GM12878 (cell line): Measurements from ENCODE around the gene BBOX1. TPM values are rescaled to one million over a fixed set of nuclear protein-coding genes. Genes with fewer than 3 reads are reported as not detected.

Source experiments
- ATAC-seq: fragments of 200-7000 bp; cut with Tn5 transposase; 3 replicates; pipeline ENCODE4 v1.9.1; 2020; ENCODE audit warnings: mild to moderate bottlenecking, moderate library complexity
- BruUV-seq: library from RNA; stranded (reverse); fragments of 400-500 nt; replicated peaks from 2 replicates; lab custom pipeline; 2021; lab: Mats Ljungman, UMichigan
- CTCF ChIA-PET: fragments of 300-600 bp; sonication (Branson Sonifier 250); formaldehyde crosslinking; extraction: SDS; loops from one replicate; lab custom pipeline; 2021; ENCODE audit warnings: inconsistent platforms; lab: Yijun Ruan, JAX
- POLR2A ChIA-PET: fragments of 350-600 bp; formaldehyde crosslinking; extraction: SDS; loops from one replicate; lab custom pipeline; 2021; ENCODE audit warnings: inconsistent platforms; lab: Charles Lee
- RAD21 ChIA-PET: fragments of 300-600 bp; sonication (Branson Sonifier 250); formaldehyde crosslinking; loops from one replicate; lab custom pipeline; 2023; ENCODE audit warnings: antibody characterized with exemption; ENCODE audit not compliant: unreplicated experiment; lab: Charles Lee
- SMC1A ChIA-PET: fragments of 300-600 bp; sonication (Branson Sonifier 250); formaldehyde crosslinking; loops from one replicate; lab custom pipeline; 2023; ENCODE audit not compliant: unreplicated experiment, uncharacterized antibody; lab: Charles Lee
- DNase-seq: peaks from one replicate; pipeline ENCODE4 v3.0.0-alpha.2; 2011; ENCODE audit warnings: low read depth, low spot score
- FAIRE-seq: peaks from 3 replicates; lab custom pipeline; 2011; peaks lifted over from hg19 to GRCh38; lab: Jason Lieb, UNC
- H2AFZ ChIP-seq: 2 replicates; pipeline ENCODE4 v1.6.0; 2011; ENCODE audit warnings: low read depth, low read length, control low read depth; ENCODE audit not compliant: control insufficient read depth
- H3K27ac ChIP-seq: 2 replicates; pipeline ENCODE4 v1.5.1; 2011; ENCODE audit warnings: control low read depth; ENCODE audit not compliant: control insufficient read depth, insufficient read depth
- H3K27me3 ChIP-seq, 2 experiments: replicated peaks in 1 of 2; 2 replicates each; pipeline versions ENCODE4 v1.6.0 to v1.6.1; 2011; ENCODE audit warnings: low read length in 1 of 2; ENCODE audit not compliant: control insufficient read depth in 2 of 2, insufficient read depth in 2 of 2
- H3K36me3 ChIP-seq, 2 experiments: 2 replicates each; pipeline ENCODE4 v1.5.1; 2011; ENCODE audit warnings: low read length in 1 of 2; ENCODE audit not compliant: control insufficient read depth in 2 of 2, insufficient read depth in 2 of 2
- H3K4me1 ChIP-seq: 2 replicates; pipeline ENCODE4 v1.6.1; 2011; ENCODE audit warnings: mild to moderate bottlenecking, low read length, moderate library complexity, mixed read lengths; ENCODE audit not compliant: control insufficient read depth, insufficient read depth
- H3K4me2 ChIP-seq: 2 replicates; pipeline ENCODE4 v1.6.0; 2011; ENCODE audit warnings: control low read depth; ENCODE audit not compliant: control insufficient read depth, insufficient read depth
- H3K4me3 ChIP-seq: fragments of 200-600 bp; sonication (generic); 2 replicates; pipeline ENCODE4 v1.5.1; 2016
- H3K79me2 ChIP-seq: 2 replicates; pipeline ENCODE4 v1.6.0; 2011; ENCODE audit warnings: low read length; ENCODE audit not compliant: control insufficient read depth, insufficient read depth
- H3K9ac ChIP-seq: 2 replicates; pipeline ENCODE4 v1.8.0; 2011; ENCODE audit warnings: low read length, control low read depth, mixed read lengths; ENCODE audit not compliant: control insufficient read depth, insufficient read depth
- H3K9me3 ChIP-seq: replicated peaks from 3 replicates; pipeline ENCODE4 v1.5.1; 2011; ENCODE audit warnings: mild to moderate bottlenecking, low read length; ENCODE audit not compliant: control insufficient read depth, insufficient read depth
- H4K20me1 ChIP-seq: 2 replicates; pipeline ENCODE4 v1.6.0; 2011; ENCODE audit not compliant: control insufficient read depth, insufficient read depth
- BMI1 ChIP-seq: fragments of 450-650 bp; IDR thresholded peaks from 2 replicates; pipeline ENCODE4 v1.6.1; 2016; ENCODE audit warnings: mild to moderate bottlenecking, moderate library complexity, borderline replicate concordance
- BRCA1 ChIP-seq: IDR thresholded peaks from 2 replicates; pipeline ENCODE4 v1.6.1; 2011; ENCODE audit warnings: low read depth, low read length, improper control_type of control experiment
- GABPA ChIP-seq: IDR thresholded peaks from 2 replicates; pipeline ENCODE4 v1.6.1; 2014; ENCODE audit warnings: antibody characterized with exemption, low read depth, mild to moderate bottlenecking, inconsistent platforms
- MXI1 ChIP-seq: fragments of 150-350 bp; IDR thresholded peaks from 2 replicates; pipeline ENCODE4 v1.6.1; 2011; ENCODE audit warnings: low read depth, mild to moderate bottlenecking, inconsistent platforms, low read length, improper control_type of control experiment
- NFXL1 ChIP-seq: fragments of 450-650 bp; IDR thresholded peaks from 2 replicates; pipeline ENCODE4 v1.6.1; 2017; ENCODE audit warnings: antibody characterized with exemption, mild to moderate bottlenecking, borderline replicate concordance
- PAX8 ChIP-seq: fragments of 450-650 bp; IDR thresholded peaks from 2 replicates; pipeline ENCODE4 v1.6.1; 2017; ENCODE audit warnings: mild to moderate bottlenecking, moderate library complexity
- PML ChIP-seq: IDR thresholded peaks from 2 replicates; pipeline ENCODE4 v1.6.1; 2012; ENCODE audit warnings: low read length, inconsistent platforms
- POU2F2 ChIP-seq: IDR thresholded peaks from 3 replicates; pipeline ENCODE4 v1.6.1; 2011; ENCODE audit warnings: low read depth, mild to moderate bottlenecking, low read length, borderline replicate concordance
- RCOR1 ChIP-seq: conservative IDR thresholded peaks from 2 replicates; pipeline ENCODE4 v1.6.1; 2012; ENCODE audit warnings: low read depth, low read length, improper control_type of control experiment
- SMAD1 ChIP-seq: fragments of 450-650 bp; IDR thresholded peaks from 2 replicates; pipeline ENCODE4 v1.6.1; 2018; ENCODE audit warnings: mild to moderate bottlenecking, low read depth; ENCODE audit not compliant: partially characterized antibody
- SMARCA5 ChIP-seq: fragments of 450-650 bp; IDR thresholded peaks from 2 replicates; pipeline ENCODE4 v1.6.1; 2017; ENCODE audit warnings: mild to moderate bottlenecking
- SREBF2 ChIP-seq: IDR thresholded peaks from 2 replicates; pipeline ENCODE4 v1.6.1; 2012; ENCODE audit warnings: mild to moderate bottlenecking, low read length
- TCF3 ChIP-seq: IDR thresholded peaks from 2 replicates; pipeline ENCODE4 v1.6.1; 2012; ENCODE audit warnings: low read depth, mild to moderate bottlenecking, low read length, borderline replicate concordance; ENCODE audit not compliant: insufficient read depth
- YY1 ChIP-seq: IDR thresholded peaks from 2 replicates; pipeline ENCODE4 v1.6.1; 2011; ENCODE audit warnings: low read depth, mild to moderate bottlenecking, low read length
- ZNF24 ChIP-seq: fragments of 450-650 bp; IDR thresholded peaks from 2 replicates; pipeline ENCODE4 v1.6.1; 2017; ENCODE audit warnings: antibody characterized with exemption, mild to moderate bottlenecking
- in situ Hi-C: fragments of 300-500 bp; cut with MboI; formaldehyde crosslinking; loops from 9 replicates; pipeline ENCODE4 v1.14.3; 2018; ENCODE audit warnings: mixed read lengths
- intact Hi-C: fragments of 100-400 bp; cut with micrococcal nuclease; formaldehyde crosslinking; loops from one replicate; pipeline ENCODE4 v1.14.2; 2022; ENCODE audit not compliant: unreplicated experiment
- polyA plus RNA-seq, 11 experiments: library from polyadenylated mRNA; depleted of rRNA in 4 of 11; unstranded in 6 of 11; stranded (reverse) in 5 of 11; fragments of >200 nt; fragmentation: Nextera tagmentation in 4 of 11; fragmentation: Illumina TruSeq in 1 of 11; extraction: Ambion mirVana in 4 of 11; extraction: Trizol in 1 of 11; gene quantifications; 1 replicate in 1 of 11; 2 replicates in 10 of 11; pipeline versions ENCODE4 v1.2.1 to v1.2.3, GENCODE V29; 2011 to 2016; ENCODE audit warnings: inconsistent platforms in 2 of 11, missing spikeins in 2 of 11, low read depth in 1 of 11
- total RNA-seq, 4 experiments: library from RNA; depleted of rRNA in 3 of 4; stranded (reverse); fragments of >200 nt in 3 of 4; fragmentation: Illumina TruSeq in 1 of 4; extraction: Trizol in 1 of 4; gene quantifications; 2 replicates each; pipeline versions ENCODE4 v1.2.1 to v1.2.3, GENCODE V29; 2013 to 2021
- TF ChIP-seq, protein P1 (sequence below): IDR thresholded peaks from 2 replicates; pipeline ENCODE4 v1.6.1; 2012; ENCODE audit warnings: mild to moderate bottlenecking, low read depth, low read length
- TF ChIP-seq, protein P2 (sequence below): fragments of 450-650 bp; IDR thresholded peaks from 2 replicates; pipeline ENCODE4 v1.6.1; 2017; ENCODE audit warnings: mild to moderate bottlenecking, moderate library complexity

Gene BBOX1
- total and polyA plus RNA-seq, 10 of the 15 experiments (the other 5 are each of a cell fraction or from before 2014, with no cell fraction given): 3.5 TPM; not detected in 9

DNA sequence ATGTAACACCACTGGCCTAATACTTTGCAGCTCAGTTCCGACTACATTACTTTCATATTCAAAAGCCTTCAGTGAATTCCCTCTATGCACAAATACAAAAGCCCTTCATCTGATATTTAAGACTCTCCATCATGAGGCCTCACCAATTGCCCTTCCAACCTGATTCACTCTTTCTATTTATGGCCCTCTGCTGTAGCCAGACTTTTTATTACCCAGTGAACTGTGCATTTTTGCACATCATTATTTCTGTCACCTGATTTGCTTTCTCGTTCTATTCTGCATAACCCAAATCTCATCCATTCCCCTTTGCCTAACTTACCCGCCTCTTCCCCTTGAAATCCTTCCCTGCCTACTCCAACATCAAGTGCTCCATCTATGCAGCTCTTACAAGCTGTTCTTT lies 78.3 kb downstream of the BBOX1 start (continued):
- TF ChIP-seq, protein P1, sequence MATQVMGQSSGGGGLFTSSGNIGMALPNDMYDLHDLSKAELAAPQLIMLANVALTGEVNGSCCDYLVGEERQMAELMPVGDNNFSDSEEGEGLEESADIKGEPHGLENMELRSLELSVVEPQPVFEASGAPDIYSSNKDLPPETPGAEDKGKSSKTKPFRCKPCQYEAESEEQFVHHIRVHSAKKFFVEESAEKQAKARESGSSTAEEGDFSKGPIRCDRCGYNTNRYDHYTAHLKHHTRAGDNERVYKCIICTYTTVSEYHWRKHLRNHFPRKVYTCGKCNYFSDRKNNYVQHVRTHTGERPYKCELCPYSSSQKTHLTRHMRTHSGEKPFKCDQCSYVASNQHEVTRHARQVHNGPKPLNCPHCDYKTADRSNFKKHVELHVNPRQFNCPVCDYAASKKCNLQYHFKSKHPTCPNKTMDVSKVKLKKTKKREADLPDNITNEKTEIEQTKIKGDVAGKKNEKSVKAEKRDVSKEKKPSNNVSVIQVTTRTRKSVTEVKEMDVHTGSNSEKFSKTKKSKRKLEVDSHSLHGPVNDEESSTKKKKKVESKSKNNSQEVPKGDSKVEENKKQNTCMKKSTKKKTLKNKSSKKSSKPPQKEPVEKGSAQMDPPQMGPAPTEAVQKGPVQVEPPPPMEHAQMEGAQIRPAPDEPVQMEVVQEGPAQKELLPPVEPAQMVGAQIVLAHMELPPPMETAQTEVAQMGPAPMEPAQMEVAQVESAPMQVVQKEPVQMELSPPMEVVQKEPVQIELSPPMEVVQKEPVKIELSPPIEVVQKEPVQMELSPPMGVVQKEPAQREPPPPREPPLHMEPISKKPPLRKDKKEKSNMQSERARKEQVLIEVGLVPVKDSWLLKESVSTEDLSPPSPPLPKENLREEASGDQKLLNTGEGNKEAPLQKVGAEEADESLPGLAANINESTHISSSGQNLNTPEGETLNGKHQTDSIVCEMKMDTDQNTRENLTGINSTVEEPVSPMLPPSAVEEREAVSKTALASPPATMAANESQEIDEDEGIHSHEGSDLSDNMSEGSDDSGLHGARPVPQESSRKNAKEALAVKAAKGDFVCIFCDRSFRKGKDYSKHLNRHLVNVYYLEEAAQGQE: no peak

DNA sequence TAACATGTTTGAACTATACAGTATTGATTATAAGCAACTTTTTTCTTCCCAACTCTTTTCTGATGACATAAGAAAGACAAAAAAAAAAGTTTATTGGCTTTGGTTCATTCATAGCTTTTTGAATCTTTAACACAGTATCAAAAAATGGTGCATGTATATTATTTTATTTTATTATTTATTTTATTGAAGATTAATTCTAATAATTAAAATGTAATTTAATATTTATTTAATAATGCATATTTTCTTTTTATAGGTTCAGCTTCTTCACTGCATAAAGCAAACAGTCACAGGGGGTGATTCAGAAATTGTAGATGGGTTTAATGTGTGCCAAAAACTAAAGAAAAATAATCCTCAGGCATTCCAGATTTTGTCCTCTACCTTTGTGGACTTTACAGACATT lies 78.8 kb downstream of the BBOX1 start:
- H3K9me3 ChIP-seq: no peaks in the 10 kb centered on the region
- H3K4me1 ChIP-seq: no peaks in the 10 kb centered on the region
- no peak for DNase-seq
- no peak overlapping the region for H3K4me2 ChIP-seq
- H3K4me3 ChIP-seq: no peak overlapping the region
- ChIA-PET POLR2A (no interaction called here), SMC1A (interaction anchor here (1.7 kb wide), 1 partner anchor 78 kb away, joined by 4 read pairs; the partner anchor contains the start of gene BBOX1), CTCF (interaction anchor here (0.8 to 1.3 kb wide), 2 partner anchors 33 to 40 kb away, joined by 3 to 4 read pairs; no protein-coding TSS in a partner anchor), RAD21 (no interaction called here)
- H2AFZ ChIP-seq: no peak overlapping the region
- H3K36me3 ChIP-seq: no peaks in the 10 kb centered on the region
- no peaks in the 10 kb centered on the region for H4K20me1 ChIP-seq
- no peak for ATAC-seq
- no peak overlapping the region for H3K9ac ChIP-seq
- in situ Hi-C loops: no loop called here
- no peaks in the 10 kb centered on the region for H3K27me3 ChIP-seq
- H3K27ac ChIP-seq: no peak overlapping the region
- FAIRE-seq: no peak
- TF ChIP-seq NFXL1 (no peak), MXI1 (no peak), BMI1 (no peak), GABPA (no peak), PAX8 (no peak), PML (no peak), ZNF24 (no peak), RCOR1 (no peak), POU2F2 (no peak), BRCA1 (no peak), SMAD1 (no peak), TCF3 (no peak), SMARCA5 (no peak), SREBF2 (no peak), YY1 (no peak)
- TF ChIP-seq, protein P2, sequence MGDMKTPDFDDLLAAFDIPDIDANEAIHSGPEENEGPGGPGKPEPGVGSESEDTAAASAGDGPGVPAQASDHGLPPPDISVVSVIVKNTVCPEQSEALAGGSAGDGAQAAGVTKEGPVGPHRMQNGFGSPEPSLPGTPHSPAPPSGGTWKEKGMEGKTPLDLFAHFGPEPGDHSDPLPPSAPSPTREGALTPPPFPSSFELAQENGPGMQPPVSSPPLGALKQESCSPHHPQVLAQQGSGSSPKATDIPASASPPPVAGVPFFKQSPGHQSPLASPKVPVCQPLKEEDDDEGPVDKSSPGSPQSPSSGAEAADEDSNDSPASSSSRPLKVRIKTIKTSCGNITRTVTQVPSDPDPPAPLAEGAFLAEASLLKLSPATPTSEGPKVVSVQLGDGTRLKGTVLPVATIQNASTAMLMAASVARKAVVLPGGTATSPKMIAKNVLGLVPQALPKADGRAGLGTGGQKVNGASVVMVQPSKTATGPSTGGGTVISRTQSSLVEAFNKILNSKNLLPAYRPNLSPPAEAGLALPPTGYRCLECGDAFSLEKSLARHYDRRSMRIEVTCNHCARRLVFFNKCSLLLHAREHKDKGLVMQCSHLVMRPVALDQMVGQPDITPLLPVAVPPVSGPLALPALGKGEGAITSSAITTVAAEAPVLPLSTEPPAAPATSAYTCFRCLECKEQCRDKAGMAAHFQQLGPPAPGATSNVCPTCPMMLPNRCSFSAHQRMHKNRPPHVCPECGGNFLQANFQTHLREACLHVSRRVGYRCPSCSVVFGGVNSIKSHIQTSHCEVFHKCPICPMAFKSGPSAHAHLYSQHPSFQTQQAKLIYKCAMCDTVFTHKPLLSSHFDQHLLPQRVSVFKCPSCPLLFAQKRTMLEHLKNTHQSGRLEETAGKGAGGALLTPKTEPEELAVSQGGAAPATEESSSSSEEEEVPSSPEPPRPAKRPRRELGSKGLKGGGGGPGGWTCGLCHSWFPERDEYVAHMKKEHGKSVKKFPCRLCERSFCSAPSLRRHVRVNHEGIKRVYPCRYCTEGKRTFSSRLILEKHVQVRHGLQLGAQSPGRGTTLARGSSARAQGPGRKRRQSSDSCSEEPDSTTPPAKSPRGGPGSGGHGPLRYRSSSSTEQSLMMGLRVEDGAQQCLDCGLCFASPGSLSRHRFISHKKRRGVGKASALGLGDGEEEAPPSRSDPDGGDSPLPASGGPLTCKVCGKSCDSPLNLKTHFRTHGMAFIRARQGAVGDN: no peak
- H3K79me2 ChIP-seq: no peaks in the 10 kb centered on the region
- intact Hi-C loops: no loop called here
- no TSS peak for BruUV-seq
